HG03469 (cell line): ENCODE measurements around the gene PAK3.

ENCODE experiments used
- ATAC-seq: cut with Tn5 transposase; IDR thresholded peaks from one replicate; pipeline ENCODE4 v1.9.1; 2021; ENCODE audit warnings: mild to moderate bottlenecking, moderate library complexity, moderate number of reproducible peaks; ENCODE audit not compliant: unreplicated experiment

Gene PAK3

DNA sequence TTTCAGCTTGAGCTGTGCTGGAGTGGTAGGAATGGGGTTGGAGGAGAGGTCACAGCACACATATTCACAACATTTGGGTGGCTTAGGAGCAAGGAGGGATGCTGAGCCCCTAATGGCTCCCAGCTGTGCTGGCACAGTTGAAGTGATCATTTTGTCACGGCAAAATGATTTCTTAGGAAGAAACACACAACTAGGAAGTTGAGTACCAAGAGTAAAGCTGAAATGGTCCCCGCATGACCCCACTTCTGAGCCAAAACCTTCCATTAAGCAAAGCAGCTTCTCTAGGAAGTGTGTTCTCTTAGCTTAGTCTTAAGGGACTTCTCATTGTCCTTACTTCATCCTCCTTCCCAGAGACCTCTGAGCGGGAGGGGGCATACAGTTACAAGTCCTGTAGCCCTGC is 161.7 kb downstream of the PAK3 start:
- no peak for ATAC-seq

DNA sequence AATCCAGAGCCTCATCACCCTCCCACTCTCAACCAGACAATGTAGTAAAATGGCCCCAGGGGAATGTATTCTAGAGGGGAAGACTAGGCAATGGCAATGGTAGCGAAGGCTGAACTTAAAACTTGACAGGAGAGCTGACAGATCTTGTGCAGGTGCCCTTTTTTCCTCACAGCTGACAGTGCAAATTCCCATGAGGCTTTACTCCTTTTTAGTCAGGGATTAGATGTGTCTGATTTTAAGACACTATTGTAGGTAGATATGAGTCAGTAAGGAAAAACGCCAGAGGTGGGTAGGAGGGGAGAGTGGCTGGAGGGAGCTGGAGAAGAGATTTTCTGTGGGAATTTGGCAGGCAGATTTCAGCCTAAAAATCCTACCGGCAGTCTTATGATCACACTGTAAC is 163.6 kb downstream of the PAK3 start:
- no peak for ATAC-seq

DNA sequence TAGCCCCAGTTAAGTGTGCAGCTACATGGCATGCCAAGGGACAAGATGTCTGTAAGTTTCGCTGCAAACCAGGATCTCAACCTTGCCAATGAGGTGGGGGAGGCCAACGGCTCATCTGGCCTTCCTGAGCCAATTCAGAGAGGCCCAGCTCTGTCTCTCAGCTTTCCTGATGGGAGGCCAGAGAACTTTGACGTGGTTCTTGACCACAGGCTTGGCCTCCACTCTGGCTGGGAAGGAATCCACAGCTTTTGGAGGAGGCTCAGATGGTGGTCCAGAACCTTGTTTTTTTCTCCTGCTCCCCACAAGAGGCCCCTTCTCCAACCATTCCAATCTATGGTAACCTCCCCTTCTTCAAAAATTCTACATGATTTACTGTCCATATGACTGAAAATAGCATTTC is 164.5 kb downstream of the PAK3 start:
- no peak for ATAC-seq

DNA sequence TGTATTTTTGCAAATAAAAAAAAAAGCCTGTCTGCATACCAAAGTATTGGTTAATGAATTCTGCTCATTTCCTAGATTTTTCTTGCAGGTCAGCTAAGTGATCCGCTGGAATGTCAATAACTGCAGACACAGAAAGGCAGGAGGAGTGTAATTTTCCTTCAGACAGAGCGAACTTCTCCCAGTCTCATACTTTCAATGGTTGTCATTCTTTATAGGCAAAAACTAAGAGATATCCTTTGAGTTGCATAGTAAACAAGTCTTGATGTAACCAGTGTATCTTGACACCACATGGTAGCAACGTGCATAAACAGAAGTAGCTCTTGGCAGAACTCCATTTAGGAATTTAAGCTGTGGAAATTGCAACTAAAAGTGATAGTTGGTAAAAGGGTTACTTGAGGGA is 166.1 kb downstream of the PAK3 start:
- no peak for ATAC-seq

DNA sequence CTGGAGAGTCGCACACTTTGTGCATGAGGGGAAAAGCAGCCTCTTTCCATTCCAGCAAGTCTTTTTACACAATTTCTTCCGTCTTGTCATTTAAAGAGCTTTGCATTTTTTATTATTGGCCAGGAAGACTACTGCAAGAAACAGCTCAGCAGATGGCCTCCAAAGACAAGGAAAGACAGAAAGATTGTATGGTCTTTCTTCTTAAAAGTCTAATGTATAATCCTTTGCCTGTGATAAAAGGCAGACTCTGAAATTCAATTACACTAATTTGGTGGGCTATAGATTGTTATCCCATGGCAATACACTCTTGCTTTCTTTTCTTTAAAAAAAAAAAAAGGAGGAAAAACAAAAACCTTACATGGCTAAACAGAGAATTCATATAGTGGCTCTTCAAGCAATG is 168.4 kb downstream of the PAK3 start:
- no peak for ATAC-seq

DNA sequence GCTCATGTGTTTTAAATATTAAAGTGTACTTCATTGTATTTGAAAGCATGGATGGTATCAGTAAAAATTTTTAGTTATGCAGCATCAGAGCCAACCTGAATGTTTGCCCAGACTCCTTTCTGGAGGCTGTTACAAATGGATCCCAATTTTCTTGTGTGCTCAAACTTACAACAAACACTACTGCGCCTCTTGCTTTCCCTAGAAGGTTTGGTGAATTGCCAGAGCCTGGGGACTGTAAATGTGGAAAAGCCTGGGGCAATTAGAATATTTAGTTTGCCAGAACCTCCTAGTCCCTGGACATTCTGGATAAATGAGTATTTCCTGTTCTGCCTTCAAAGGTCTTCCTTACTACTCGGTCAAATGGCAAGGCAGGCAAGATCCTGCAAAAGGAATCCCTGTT is 169.5 kb downstream of the PAK3 start:
- no peak for ATAC-seq

DNA sequence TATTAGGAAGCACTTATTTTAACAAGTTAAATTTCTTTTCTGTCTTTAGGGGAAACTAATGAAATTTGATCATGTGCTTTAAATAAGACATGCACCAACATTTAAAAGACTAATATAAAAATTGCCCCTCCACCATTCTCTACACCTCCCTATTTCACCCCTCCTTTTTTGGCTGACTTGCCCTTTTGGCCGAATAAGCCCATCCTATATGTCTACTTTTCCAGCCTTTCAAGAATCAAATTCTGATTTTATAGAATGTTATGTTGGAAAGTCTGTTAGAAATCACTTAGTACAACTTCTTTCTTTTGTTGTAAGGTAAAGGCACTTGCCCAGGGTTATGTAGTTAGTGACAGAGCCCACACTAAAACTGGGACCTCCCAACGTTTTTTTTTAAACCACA is 172.5 kb downstream of the PAK3 start:
- no peak for ATAC-seq

DNA sequence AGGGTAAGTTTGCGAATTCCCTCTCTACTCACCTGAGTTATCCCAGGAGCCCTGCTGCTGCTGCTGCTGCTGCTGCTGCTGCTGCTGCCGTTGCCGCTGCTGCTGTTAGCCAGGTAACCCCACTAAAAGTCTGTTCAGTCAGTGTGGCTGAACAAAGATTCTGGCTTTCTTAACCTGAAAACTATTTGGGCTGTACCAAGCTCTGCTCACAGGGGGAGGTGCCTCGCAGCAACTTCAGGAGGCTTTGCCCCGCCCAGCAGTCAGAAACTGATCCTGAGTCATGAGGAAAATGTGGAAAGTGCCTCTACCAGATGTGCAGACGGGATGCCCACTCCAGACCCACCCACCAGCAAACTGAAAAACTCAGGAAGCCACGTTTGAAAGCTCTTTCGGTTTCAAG is 174.3 kb downstream of the PAK3 start, which contains the start of gene CAPN6:
TSS of gene CAPN6 (minus strand) at position 145 of the 400 bp plus-strand sequence. CDS start 6,547 bp downstream, outside the sequence.
- no peak for ATAC-seq
